HuH-7.5 (cell line): ENCODE results near the gene FMNL1.
A peak's percentile ranks its signal among the peaks of the same experiment; 100 is the strongest.

Experiments used
- DNase-seq: peaks from one replicate; pipeline ENCODE4 v3.0.0; 2011; ENCODE audit warnings: low spot score

Gene FMNL1

DNA sequence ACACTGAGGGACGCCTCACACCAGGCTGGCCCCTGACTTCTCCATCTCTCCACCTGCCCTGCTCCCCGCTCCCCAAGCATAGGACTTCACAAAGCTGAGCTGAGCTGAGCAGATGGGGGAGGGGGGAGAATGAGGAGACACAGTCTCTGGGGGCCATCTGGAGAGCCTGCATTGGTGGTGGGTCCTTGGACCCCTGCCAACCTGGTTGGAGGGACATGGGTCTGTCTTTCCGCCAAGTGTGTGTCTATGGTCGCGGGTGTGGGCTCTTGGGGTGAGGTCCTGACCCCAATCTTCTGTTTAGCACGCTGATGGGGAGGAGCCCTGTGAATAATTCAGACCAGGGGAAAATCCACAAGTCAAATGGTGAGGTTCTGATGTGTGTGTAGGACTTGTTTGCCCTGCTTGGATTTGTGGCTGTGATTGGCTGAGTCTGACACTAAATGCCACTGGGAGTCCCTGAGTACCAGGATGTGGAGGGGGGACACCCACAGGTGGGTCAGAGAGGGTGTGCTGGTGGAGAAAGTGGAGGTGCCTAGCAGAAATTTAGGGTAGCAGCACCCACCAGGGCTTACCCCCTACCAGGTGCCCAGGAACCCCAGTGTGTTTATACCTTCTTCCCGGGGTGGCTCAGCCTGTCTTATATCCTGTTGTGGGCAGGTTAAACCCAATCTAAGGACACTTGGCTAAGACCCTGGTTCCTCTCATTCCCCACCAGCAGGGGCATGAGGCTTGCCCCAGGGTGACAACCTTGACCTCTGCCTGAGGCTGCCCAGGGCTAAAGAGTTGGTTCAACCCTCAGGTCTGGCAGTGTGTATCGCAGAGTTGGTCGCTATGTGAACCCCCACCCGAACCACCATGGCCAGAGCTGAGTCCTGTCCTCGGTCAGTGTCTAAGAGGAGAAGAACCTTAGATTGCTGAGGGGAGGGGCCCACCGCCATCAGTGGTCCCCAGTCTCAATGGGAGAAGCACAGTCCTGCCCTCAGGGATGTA is 2.1 kb downstream of the FMNL1 start:
- DNase-seq = no peak

DNA sequence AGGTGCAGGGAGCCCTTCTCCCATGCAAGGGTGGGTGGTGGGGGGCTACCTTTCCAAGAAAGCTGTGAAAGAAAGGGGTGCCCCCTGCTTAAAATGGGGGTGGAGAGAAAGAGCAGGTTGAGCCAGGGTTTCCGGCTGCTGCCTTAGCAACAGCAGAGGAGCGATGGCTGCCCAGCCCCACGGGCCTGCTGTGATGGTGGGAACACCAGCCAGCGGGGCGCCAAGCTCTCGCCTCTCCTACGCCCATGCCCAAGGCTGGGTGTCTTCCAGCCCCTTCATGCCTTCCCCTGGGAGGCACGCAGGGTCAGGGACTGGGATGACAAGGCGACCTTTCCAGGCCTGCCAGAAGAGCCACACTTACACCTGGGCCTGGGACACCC is 3.0 kb downstream of the FMNL1 start:
- no peak for DNase-seq

DNA sequence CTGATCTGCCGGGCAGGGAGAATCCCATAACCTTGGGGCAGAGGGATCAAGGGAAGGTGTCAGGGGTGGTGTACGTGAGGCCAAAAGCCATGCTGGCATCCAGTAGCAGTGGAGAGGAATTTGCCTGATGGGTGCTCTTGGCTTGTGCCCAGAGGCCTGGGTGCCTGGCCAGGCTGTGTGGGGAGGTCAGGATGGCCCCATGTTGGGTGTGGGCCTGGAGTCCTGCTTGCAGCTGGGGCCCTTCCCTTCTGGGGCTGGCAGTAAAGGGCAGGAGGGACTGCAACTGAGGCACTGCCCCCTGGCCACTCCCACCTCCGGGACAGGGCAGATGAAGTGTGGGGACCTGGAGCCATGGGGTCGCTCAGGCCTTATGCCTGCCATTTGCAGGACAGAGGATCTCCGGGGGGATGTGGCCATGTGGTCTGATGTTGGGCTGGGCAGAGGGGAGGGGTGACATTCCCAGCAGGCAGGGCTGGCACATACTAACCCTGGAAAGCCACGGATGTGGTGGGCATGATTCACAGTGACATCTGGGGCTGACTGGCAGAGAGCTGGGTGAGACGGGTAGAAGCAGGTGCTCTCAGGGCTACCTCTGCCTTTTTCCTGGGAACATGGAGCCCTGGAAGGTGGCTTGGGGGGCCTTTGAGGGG is 3.5 kb downstream of the FMNL1 start:
- DNase-seq = no peak

DNA sequence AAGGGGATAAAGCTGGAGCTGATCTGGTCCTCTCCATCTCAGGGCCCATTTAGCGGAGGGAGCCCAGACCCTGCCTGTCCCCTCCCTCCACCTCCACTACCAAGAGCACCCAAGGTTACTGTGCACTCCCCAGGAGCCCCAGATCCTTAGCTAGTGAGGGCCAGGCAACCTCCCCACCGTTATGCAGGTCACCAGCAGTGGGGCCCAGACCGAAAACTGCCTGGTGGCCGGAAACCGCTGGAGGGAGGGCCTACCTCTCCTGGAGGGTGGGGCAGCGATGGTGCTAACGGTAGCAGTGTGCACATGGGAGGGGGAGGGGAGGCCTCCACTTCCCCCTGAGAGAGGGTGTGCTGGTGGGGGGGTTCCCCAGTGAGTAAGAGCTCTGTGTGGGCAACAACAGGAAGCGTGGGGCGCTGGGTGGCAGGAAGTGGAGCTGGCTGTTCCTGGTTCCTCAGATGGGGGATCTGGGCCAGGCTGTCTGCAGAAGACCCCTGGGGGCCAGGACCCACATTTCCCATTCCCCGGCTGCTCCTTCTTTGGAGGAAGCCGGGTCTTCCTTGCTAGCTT is 4.4 kb downstream of the FMNL1 start:
- no peak for DNase-seq

DNA sequence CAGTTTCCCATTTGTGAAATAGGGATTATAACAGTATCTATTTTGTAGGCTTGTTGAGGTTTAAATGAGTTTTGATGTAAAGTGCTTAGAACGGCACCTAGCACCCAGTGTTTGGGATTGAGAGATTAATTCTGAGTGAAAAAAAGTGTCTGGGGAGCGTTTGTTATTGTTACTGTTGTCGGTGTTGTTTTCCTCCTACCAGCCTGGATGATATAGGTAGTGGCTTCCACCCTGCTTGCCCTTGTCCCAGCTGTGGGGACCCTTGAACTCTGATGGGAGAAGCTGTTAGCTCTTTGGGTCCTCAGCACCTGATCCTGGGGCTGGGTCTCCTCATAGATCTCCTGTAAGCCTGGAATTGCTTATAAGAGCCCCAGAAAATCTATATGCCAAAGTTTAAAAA is 4.9 kb downstream of the FMNL1 start:
- DNase-seq = no peak

DNA sequence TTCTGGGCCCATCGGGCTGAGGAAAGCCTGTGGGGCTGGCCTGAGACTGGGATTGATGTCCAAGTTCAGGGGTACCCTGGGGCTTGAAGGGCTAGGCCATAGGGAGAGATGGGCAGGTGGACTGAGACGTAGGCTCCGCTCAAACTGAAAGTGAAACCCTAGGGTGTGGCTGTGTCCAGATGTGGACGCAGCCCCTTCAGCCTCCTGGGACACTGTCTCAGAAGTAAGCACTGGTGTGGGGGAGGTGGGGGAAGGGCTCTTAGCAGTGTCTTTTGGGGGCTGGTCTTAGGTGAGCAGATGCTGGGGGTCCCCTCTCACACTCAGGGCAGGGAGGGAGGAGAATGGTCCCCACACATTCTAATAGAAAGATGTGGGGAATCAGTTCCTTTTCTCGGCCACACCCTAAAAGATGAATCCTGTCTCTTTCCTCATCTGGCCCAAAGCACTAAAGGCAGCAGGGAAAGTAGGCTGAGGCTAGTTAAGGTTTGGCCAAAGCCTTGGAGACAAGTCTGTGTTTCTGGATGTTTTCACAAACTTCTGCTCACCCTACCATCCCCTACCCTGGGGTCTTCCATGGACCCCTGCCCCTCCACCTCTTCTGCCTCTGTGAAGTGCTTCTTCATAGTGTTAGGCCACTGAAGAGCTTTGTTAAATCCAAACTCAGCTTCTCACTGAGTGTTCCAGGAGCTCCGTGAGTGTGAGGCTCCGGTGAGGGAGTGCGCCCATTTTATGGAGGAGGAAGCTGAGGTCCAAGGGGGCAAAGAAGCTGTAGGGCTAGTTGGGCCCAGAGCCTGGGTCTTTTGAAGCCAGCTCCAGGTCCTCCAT is 5.6 kb downstream of the FMNL1 start:
- DNase-seq = no peak

DNA sequence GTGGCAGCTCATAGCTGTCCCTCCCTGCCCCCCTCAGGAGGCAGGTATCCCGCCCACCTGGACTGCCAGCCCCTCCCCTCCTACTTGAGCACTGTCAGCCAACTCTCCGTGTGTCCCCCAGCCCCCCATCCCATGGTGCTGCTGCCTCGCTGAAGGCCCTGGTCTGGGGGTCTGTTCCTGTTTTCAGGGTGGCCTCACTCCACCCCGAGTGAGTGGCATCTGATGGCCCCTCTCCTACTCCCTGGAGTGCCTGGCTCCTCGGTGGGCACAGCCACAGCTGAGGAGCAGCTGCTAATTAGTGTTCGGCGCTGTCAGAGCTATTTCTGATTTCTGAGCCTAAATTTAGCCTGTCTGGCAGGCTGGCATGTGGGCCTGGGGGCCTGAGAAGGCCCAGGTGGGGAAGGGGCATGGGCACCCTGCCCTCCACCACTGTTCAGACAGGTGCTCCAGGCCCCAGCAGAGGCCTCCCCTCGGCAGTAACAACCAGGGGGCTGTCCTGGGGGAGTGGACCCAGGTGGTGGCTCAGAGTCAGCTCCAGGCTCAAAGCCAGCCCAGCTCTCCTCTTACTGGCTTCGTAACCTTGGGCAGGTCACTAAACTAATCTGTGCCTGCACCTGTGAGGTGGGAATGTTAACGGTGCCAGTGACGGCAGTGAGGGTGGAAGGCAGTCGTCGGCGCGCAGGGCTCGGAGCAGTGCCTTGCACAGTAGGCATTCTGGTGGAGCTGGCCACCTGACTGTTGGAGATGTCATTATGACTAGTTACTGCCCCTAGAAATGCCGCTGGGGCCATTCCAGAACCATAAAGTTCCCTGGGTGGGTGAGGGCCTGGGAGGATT is 6.5 kb downstream of the FMNL1 start:
- no peak for DNase-seq

DNA sequence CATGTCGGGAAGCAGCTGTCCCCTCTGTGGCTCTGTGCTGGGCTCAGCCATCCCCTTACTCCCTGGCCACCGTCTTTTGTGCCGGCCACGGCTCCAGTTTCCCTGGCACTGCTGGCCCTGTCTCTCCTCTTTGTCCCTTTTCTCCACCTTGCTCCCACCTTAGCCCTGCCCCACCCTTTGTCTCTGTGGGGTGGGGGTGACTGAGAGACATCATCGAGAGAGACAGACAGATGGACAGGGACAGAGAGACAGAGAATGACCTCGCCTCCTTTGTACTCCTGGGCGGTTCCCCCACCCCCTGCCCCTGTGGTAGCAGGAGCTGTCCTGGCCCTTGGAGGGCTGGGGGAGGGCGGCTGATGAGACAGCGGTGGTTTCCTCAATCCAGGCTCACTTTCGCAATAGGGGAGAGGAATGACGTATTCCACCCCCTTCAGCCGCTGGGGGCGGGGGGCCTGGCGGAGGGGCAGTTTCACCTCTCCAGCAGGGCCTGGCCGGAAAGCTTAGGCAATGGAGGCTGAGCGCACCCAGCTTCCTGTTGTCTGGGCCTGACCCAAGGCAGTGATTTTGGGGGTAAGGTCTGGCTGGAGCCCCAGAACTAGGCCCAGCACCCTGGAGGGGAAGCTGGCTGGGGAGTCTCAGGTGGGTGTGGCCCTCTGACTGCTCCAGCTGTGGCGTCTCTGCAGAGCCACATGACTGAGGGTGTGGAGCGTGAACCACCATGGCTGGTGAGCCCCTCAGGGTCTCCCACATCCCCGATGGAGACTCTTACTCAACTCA is 7.3 kb downstream of the FMNL1 start:
- peak; percentile 71 for DNase-seq

DNA sequence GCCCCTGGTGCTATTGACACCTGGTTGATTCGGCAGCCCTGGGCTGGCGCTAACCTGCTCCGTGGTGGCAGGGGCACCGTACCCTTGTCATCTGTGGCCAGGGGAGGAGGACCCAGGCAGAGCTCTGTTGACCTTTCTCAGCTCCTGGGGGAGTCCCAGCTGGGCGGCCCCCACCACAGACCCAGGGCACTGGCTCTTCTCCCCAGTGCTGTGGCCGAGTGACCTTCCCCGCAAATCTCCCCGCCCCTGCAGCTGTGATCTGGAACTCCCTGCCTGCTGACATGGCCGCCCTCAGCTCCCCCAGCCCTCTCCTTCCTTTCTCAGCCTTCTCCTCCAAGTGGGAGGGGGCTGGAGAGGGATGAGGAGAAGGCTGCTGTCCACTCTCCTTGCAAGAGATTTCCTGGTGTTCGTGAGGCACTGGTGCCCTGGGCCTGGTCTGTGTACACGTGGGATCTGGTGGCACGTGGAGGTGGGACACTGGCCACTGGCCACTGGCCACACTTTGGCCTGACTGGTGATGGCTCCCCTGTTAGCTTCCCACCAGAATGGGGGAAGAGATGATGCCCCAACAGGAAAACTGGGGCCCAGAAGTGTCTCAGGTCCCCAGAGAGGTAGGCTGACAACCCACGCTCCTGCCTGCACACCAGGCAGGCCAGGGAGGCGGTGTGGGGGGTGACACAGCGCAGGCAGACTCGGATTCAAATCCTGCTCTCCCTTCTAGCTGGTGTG is 8.2 kb downstream of the FMNL1 start:
- DNase-seq = no peak

DNA sequence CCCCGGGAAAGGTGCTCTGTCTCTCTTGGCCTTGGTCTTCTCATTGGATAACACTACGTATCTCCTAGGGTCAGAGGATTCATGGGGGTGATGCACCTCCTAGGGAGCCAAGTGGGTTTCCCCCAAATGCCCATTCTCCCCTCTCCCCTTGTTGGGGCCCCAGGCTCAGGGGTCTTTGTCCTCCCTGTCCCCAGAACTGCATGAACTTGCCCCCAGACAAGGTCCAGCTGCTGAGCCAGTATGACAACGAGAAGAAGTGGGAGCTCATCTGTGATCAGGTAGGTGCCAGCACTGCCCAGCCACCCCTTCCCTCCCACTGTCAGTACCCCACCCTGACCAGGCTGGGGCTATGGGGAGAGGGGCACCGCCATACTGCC is 8.7 kb downstream of the FMNL1 start:
- no peak for DNase-seq

DNA sequence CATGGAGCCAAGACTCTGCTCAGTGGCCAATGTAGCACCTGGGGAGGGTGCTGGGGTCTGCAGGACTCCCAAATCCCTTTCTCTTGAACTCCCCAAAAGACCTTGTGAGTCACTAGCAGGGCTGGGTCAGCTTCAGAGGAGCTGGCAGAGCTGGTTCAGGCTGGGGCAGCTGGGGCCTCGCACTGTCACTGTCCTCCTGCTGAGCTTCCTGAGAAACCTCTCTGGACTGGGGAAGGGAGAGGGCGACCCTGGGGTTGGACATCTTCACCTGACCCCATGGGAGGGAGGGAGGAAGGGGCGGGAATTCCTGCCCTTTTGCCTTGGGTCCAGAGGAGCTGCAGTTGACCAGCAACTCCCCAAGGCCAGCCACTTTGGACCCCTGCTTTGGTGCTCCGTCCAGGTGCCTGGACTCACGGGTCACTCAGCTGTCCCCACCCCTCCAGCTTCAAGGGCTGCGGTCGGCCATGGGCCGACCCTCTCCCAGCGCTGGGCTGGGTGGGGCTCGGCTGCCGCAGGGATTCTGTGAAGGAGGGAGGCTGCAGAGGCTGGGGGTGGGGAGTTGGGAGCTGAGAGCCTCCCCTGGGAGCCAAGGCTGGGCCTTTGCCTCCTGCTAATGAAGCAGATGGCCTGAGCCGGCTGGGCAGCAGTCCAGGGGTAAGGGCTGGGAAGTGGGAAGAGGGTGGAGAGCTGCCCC is 9.2 kb downstream of the FMNL1 start:
- no peak for DNase-seq

DNA sequence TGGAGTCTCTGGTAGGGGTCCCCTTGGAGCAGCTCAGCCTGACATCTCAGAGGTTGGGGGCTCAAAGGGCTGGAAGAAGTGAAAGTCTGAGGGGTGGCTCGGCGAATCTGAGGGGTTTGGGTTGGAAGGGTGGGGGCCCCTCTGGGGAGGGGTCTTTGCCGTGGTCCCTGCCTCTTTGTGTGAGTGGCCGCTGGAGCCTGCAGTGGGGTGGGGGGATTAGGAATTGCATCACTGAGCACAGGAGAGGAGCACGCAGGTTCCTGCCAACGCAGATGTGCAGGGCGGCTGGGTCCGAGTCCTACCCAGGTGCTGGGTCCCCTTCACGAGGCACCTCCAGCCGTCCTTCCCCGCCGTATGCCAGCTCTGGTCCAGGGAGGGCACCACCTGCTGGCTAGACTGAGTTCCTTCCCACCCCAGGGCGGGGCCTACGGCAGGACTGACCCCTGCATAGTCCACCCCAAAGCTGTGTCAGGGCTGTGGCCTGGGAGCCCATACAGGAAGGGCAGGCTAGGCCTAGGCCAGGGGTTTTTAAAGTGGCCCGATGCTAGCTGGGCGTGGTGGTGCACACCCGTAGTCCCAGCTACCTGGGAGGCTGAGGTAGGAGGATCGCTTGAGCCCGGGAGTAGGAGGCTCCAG is 9.9 kb downstream of the FMNL1 start:
- peak; percentile 90 for DNase-seq

DNA sequence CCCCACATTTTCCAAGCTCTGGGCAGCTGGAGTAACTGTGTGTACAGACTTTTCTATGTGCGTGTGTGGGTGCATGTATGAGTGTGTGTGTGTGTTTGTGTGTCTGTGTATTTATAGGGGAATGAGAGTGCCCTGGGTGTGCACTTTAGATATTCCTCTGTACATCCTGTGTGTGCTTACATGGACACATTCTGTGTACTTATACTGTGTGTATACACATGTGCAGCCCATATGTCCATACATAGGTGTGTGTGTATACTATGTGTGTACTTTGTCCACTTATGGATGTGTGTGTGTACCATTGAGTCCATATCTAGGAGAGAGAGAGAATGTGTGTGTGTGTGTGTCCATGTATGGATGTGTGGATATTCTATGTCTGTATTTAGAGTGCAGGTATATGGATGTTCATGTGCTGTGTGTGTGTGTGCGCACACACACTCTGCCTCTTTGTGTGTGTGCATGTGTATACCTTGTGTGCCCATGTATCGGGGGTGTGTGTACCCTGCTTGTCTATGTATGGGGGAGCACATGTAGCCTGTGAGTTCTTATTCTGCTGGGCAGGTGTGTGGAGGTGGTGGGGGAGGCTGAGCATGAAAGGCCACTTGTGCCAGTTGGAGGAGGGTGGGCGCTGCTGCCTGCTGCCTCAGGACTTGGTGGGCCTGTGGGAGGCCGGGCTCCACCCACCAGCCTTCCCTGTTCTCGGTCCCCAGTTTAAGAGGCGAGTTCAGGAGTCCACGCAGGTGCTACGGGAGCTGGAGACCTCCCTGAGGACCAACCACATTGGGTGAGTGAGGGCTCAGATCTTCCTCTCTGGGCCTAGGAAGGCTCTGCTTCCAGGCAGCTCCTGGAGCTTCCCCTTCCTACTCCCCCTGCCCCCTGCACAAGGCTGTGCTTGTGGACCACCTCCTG is 11.1 kb downstream of the FMNL1 start:
- DNase-seq = no peak

DNA sequence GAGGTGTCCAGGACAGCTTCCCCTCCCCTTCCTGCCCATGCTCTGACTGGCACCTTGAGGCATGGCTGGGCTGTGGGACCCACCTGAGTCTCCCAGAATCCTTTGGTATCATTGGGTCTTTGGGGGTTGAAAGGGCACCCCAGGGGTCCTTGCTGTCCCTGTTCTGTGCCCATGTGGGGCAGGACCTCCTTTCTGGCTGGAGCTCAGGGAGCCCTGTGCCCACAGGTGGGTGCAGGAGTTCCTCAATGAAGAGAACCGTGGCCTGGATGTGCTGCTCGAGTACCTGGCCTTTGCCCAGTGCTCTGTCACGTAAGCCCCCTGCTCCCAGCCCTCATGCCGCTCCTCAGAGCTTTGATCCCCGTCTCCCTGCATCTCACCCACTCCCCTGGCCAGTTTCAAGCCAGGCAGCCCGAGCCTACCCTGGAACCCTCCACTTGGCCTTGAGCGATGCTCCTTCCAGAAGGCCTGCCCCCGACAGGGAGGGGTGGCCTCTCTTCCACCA is 11.8 kb downstream of the FMNL1 start:
- no peak for DNase-seq

DNA sequence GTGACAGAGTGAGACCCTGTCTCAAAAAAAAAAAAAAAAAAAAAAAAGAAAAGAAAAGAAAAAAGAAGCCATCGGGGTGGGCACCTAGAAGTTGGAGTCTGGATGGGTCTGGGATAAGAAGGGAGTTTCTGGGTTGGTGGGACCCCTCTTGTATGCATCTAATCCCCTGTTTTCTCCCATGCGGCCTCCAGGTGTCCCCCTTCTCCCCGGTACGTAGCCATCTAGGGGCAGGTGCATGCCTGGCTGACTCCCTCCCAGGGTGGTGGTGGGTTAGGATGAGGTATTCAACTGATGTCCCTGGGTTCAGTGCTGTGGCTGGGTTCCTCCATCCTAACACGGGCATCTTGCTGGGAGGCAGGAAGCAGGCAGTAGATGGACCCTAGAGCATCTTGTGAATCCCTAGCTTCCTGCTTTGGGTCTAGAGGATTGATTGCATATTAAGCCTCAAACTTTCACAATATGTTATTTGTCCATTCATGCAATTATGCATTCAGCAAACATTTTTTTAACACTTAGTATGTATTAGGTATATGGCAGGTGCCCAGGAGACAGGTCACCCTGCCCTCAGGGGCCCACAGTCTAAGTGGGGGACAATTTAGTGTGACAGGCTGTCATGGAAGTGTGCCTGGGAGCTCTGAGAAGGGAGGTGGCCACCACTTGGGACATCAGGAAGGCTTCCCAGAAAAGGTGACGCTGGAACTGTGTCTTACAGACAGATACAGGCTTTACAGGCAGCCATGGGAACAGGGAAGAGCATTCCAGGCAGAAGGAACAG is 13.1 kb downstream of the FMNL1 start:
- peak; percentile 88 for DNase-seq

DNA sequence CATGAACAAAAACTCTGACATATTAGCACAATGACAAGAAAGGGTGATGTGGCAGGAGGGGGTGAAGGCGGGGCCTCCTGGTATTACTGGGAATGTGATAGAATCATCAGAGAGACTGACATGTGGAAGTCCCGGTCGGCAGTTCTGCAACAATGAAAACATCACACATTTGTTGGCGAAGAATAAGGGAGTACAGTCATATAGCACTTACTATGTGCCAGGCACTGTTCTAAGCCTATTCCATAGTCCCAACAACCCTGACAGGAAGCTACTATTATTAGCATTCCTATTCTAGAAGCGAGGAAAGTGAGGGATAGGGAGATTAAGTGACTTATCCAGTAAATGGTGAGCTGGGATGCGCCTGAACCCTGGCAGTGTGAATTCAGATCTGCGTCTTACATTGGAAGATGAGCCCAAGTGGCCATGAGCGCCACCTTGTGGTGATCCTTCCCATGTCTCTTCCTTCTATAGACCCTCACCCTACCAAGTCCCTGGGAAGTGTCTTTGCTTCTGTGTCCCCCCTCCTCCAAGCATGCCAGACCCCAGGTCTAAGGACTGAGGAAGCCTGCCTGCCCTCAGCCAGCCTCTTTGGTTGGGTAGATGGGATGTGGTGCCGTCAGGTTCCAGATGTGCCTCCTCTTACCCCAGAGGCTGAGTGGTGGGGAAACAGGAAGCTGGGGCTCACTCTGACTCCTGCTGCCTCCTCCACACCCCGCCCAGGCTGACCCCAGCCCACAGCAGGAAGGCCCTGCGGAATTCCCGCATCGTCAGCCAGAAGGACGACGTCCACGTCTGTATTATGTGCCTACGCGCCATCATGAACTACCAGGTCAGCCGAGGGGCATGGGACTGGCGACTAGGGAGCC is 14.0 kb downstream of the FMNL1 start:
- peak; percentile 77 for DNase-seq
